Measurements from ENCODE around the gene ADCY9. TPM values are rescaled to one million over a fixed set of nuclear protein-coding genes. Genes with fewer than 3 reads are reported as not detected.

Gene ADCY9
- total RNA-seq, 1 donor from 2014 or later, result 9.7 TPM

DNA sequence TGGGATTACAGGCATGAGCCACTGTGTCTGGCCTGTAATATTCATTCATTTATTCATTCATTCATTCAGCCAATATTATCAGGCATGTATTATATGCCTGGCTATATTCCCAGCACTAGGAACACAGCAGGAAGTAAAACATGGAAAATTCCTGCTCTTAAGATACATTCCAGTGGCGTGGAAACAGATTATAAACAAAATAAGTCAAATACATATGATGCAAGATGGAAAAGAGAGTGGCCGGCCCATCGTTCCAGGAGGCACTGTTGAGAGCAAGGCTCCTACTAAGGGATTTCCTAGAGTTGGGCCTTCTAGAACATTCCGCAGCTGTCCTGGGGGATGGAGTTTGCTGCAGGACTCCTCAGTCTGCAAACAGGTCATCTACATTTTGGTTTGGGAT lies 17.7 kb downstream of the ADCY9 start:
- no peak for DNase-seq (ENCODE audit: low spot score)
- Mint-ChIP-seq H3K27me3 (ENCODE audit: insufficient read depth) (no peaks in the 10 kb centered on the region), H3K9me3 (no peaks in the 10 kb centered on the region), H3K36me3 (ENCODE audit: low read depth) (no peaks in the 10 kb centered on the region), H3K4me1 (ENCODE audit: low read depth) (no peaks in the 10 kb centered on the region), H3K27ac (no peak overlapping the region), H3K4me3 (no peak overlapping the region)
- intact Hi-C loops (cut with micrococcal nuclease), result no loop called here

DNA sequence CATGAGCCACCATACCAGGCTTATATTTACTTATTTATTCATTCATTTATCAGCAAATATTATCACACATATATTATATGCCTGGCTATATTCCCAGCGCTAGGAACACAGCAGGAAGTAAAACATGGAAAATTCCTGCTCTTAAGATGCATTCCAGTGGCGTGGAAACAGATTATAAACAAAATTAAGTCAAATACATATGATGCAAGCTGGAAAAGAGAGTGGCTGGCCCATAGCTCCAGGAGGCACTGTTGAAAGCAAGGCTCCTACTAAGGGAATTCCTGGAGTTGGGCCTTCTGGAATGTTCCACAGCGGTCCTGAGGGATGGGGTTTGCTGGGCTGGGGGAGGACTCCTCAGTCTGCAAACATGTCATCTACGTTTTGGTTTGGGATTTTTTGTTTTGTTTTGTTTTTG lies 18.4 kb downstream of the ADCY9 start:
- Mint-ChIP-seq H3K4me3 (no peak overlapping the region), H3K9me3 (no peaks in the 10 kb centered on the region), H3K36me3 (ENCODE audit: low read depth) (no peaks in the 10 kb centered on the region), H3K27ac (no peak overlapping the region), H3K27me3 (ENCODE audit: insufficient read depth) (no peaks in the 10 kb centered on the region), H3K4me1 (ENCODE audit: low read depth) (no peaks in the 10 kb centered on the region)
- intact Hi-C loops (cut with micrococcal nuclease), result no loop called here
- no peak for DNase-seq (ENCODE audit: low spot score)

DNA sequence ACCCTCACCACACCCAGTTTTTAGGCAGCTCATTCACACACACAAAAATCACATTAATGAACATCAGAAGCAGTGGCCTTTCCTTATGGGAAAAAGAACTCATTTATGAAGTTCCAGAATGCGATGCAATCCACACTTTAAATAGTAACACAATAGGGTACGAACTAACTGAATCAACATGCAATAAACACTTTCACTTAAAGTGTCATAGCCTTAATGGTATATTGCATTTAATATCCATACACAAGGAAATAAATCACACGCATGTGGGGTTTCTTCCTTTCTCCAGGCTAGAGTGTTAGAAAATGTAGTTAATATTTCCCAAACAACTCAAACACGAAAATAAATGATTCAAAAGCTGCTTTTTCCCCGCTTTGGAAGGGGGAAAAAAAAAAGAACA lies 19.7 kb downstream of the ADCY9 start:
- Mint-ChIP-seq H3K4me1 (ENCODE audit: low read depth) (no peaks in the 10 kb centered on the region), H3K36me3 (ENCODE audit: low read depth) (no peaks in the 10 kb centered on the region), H3K9me3 (no peaks in the 10 kb centered on the region), H3K4me3 (no peak overlapping the region), H3K27me3 (ENCODE audit: insufficient read depth) (no peaks in the 10 kb centered on the region), H3K27ac (no peak overlapping the region)
- intact Hi-C loops (cut with micrococcal nuclease), result no loop called here
- DNase-seq (ENCODE audit: low spot score), result no peak

DNA sequence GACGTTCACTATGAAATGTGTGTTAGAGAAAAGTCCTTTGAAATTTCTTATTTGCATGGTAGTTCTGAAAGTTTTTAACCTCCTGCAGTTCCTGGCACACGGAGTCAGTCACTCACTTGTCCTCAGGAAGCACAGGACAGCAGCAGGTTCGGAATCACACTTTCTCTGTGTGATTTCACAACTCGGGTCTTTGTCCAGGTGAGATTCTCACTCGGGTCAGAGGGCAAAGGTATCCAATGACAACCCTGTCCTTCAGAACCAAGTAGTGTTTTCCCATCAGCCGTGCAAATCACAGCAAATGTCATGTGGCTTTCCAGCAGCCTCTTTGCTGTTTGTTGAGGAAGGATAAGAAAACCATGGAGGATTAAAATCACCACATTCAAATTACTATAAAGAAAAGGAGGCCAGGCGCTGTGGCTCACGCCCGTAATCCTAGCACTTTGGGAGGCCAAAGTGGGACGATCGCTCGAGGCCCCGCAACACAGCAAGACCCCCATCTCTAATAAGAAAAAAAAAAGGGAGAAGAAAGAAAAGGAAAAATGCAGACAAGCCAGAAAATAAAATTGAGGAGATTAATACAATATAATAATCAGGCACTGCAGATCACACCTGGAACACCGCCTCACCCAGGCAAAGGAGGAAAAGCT lies 22.0 kb downstream of the ADCY9 start:
- Mint-ChIP-seq H3K27me3 (ENCODE audit: insufficient read depth) (no peaks in the 10 kb centered on the region), H3K9me3 (no peaks in the 10 kb centered on the region), H3K36me3 (ENCODE audit: low read depth) (no peaks in the 10 kb centered on the region), H3K4me1 (ENCODE audit: low read depth) (no peaks in the 10 kb centered on the region), H3K27ac (no peak overlapping the region), H3K4me3 (no peak overlapping the region)
- DNase-seq (ENCODE audit: low spot score), result no peak
- intact Hi-C loops (cut with micrococcal nuclease), result no loop called here

DNA sequence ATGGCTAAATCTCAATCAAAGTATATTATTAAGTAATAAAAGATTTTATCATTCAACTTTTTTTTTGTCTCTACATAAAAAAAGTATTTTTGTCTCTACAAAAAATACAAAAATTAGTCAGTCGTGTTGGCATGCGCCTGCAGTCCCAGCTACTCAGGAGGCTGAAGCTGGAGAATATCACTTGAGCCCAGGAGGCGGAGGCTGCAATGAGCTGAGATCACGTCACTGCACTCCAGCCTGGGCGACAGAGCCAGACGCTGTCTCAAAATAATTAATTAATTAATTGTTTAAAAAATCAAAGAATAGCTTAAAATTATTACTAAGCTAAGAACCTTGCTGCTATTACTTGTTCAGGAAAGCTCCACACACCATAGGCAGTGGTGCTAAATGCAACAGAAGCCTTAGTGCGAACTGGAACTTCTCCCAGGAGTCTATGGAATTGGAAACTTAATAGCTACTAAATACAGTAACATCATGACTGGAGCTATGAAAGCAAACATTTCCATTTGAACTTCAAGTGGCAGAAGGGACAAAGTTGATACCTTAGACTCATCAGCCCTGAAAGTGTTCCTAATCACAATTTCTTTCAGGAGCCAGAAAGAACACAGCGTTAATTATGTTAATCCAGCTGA lies 22.6 kb downstream of the ADCY9 start:
- DNase-seq (ENCODE audit: low spot score), result no peak
- Mint-ChIP-seq H3K4me3 (no peak overlapping the region), H3K9me3 (no peaks in the 10 kb centered on the region), H3K36me3 (ENCODE audit: low read depth) (no peaks in the 10 kb centered on the region), H3K27ac (no peak overlapping the region), H3K4me1 (ENCODE audit: low read depth) (no peaks in the 10 kb centered on the region), H3K27me3 (ENCODE audit: insufficient read depth) (no peaks in the 10 kb centered on the region)
- intact Hi-C loops (cut with micrococcal nuclease), result no loop called here

DNA sequence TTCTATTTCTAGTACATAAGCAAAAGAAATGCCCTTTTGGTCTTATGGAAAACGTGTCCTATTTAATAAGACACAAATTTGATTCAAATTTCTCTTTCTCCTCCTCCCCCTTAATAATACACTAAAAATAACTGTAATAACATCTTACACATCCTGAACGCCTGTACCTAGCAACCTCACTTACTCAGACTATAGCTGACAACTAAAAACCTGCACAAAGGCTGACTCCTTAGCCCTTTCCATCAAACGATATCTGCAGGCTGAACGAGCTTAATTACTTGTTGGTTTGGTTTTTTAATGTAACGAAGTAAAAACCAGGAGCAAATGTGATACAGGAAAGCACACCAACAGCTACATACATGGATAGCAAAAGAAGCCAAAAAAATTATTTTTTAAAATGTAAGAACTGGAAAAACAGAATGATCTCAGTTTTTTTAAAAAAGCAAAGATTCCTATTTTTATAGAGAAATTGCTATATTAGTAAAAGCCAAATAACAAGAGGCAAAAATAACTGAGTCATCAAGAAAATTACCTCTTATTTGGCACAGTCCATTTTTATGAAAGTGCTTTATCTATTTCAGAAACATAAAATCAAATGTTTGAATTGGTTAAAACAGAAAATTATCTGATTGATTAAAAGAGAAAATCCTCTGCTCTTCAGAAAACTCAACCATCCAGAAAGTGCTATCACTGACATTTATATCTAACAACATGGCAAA lies 23.5 kb downstream of the ADCY9 start:
- DNase-seq (ENCODE audit: low spot score), result no peak
- Mint-ChIP-seq H3K27me3 (ENCODE audit: insufficient read depth) (no peaks in the 10 kb centered on the region), H3K4me3 (no peak overlapping the region), H3K36me3 (ENCODE audit: low read depth) (no peaks in the 10 kb centered on the region), H3K27ac (no peak overlapping the region), H3K9me3 (no peaks in the 10 kb centered on the region), H3K4me1 (ENCODE audit: low read depth) (no peaks in the 10 kb centered on the region)
- intact Hi-C loops (cut with micrococcal nuclease), result no loop called here

DNA sequence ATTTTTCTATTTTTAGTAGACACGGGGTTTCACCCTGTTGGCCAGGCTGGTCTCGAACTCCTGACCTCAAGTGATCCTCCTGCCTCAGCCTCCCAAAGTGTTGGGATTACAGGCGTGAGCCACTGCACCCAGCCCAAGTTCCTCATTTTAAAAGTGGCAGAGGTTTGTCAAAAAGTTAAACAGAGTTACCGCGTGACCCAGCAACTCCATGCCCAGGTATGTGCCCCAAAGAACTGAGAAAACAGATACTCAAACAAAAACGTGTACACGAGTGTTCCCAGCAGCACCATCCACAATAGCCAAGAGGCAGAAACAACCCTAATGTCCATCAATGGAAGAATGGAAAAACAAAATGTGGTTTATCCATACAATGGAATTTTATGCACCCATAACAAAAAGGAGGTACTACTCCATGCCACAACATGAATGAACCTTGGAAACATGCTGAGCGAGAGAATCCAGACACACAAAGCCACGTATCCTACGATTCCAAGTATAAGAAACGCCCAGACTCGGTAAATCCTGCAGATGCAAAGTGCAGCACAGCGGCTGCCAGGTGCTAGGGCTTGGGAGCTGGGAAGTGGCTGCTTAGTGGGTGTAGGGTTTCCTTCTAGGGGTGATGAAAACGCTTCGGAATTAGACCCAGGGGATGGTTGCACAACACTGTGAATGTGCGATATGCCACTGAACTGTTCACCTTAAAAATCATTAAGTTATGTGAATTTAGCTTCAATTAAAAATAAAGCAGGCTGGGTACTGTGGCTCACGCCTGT lies 24.8 kb downstream of the ADCY9 start:
- Mint-ChIP-seq H3K4me1 (ENCODE audit: low read depth) (no peaks in the 10 kb centered on the region), H3K4me3 (no peak overlapping the region), H3K27me3 (ENCODE audit: insufficient read depth) (no peaks in the 10 kb centered on the region), H3K27ac (no peak overlapping the region), H3K9me3 (no peaks in the 10 kb centered on the region), H3K36me3 (ENCODE audit: low read depth) (no peaks in the 10 kb centered on the region)
- intact Hi-C loops (cut with micrococcal nuclease), result no loop called here
- no peak for DNase-seq (ENCODE audit: low spot score)

DNA sequence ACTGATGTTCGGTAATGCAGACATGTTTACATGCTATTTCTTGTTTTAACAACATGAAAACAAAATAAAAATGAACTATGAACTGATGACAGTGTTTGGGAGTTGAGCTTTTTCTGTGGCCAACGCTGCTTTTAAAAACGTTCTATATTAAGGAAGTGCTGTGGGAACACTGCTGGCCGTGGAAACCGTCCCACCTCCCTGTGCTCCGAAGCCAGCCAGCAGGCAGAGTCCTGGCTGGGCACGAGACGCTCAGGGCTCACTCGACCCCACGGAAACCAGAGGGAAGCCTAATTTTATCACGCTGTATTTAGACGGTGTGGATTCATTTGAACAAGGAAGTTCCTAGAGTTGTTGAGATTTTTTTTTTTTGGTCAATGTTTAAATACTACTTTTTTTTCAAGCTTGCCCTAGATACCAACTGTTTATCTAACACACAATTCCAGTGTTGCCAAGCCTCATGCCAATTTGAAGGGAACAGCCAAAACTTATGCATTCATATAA lies 25.8 kb downstream of the ADCY9 start:
- H3K27me3 Mint-ChIP-seq (ENCODE audit: insufficient read depth), result no peaks in the 10 kb centered on the region
- intact Hi-C loops (cut with micrococcal nuclease), result no loop called here
- H3K9me3 Mint-ChIP-seq, result no peaks in the 10 kb centered on the region
- no peaks in the 10 kb centered on the region for H3K36me3 Mint-ChIP-seq (ENCODE audit: low read depth)
- H3K4me3 Mint-ChIP-seq, result no peak overlapping the region
- no peak for DNase-seq (ENCODE audit: low spot score)
- H3K27ac Mint-ChIP-seq, result no peak overlapping the region
- H3K4me1 Mint-ChIP-seq (ENCODE audit: low read depth), result no peaks in the 10 kb centered on the region

DNA sequence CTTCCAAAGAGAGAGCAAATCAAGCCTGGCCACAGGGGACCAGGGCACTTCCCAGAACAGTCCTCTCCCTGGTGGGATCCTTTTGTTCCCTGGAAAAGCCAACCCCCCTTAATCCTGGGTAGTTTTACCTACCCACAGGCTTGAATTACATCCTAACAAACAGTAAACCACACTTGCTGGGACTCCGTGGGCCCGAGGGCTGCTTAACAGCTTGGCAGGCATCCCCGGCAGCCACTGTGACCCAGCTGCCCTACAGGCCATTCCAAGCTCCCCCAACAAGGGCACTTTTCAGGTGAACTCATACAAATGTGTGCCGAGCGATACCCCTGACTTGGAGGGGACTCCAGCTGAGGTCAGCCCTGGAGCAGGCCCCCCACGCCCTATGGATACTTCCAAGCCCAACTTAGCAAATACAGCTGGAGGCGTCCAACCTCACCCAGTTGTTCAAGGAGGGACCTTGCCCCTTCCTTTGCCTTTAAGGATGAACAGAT lies 26.4 kb downstream of the ADCY9 start:
- intact Hi-C loops (cut with micrococcal nuclease), result no loop called here
- no peak for DNase-seq (ENCODE audit: low spot score)
- no peaks in the 10 kb centered on the region for H3K9me3 Mint-ChIP-seq
- no peaks in the 10 kb centered on the region for H3K36me3 Mint-ChIP-seq (ENCODE audit: low read depth)
- no peaks in the 10 kb centered on the region for H3K27me3 Mint-ChIP-seq (ENCODE audit: insufficient read depth)
- H3K4me1 Mint-ChIP-seq (ENCODE audit: low read depth), result peaks cover 2% of the 10 kb centered on the region
- no peak overlapping the region for H3K4me3 Mint-ChIP-seq
- no peak overlapping the region for H3K27ac Mint-ChIP-seq

DNA sequence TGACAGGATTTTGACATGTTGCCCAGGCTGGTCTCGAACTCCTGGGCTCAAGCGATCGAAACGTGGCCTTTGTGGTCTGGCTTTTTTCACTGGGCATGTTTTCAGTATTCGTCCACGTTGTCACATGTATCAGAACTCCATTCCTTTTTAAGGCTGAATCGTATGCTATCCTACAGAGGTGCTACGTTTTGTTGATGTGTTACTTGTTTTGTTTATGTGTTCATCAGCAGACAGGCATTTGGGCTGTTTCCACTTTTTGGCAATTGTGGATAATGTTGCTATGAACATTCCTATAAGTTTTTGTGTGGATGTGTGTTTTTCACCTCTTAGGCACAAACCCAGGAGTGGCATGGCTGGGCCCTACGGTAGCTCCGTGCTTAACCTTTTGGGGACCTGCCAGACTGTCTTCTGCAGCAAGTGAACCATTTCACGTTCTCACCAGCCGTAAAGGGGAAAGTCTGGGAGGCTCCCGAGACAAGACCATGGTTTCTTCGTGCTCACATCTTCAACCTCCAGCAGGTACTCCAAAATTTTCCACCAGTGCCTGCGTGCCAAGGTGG lies 26.9 kb downstream of the ADCY9 start:
- Mint-ChIP-seq H3K27me3 (ENCODE audit: insufficient read depth) (no peaks in the 10 kb centered on the region), H3K4me1 (ENCODE audit: low read depth) (peaks cover 7% of the 10 kb centered on the region), H3K4me3 (no peak overlapping the region), H3K9me3 (no peaks in the 10 kb centered on the region), H3K27ac (no peak overlapping the region), H3K36me3 (ENCODE audit: low read depth) (no peaks in the 10 kb centered on the region)
- intact Hi-C loops (cut with micrococcal nuclease), result no loop called here
- no peak for DNase-seq (ENCODE audit: low spot score)

DNA sequence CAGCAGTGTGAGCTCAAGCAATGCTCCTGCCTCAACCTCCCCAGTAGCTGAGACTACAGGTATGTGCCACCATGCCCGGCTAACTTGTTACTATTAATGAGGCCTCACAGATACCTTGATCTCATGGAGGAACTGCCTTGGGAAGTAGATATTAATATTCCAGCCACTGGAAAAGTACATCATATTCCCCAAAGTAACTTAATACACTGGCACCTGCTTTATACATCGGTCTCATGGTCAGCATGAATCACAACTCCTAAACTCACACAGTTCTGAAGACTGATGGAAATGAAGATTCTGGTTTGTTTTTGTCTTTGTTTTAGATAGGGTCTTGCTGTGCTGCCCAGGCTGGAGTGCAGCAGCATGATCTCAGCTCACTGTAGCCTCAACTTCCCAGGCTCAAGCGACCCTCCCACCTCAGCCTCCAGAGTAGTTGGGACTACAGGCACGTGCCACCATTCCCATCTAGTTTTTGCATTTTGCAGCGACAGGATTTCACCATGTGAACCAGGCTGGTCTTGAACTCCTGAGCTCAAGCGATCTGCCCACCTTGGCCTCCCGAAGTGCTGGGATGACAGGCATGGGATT lies 28.2 kb downstream of the ADCY9 start:
- no peaks in the 10 kb centered on the region for H3K27me3 Mint-ChIP-seq (ENCODE audit: insufficient read depth)
- H3K9me3 Mint-ChIP-seq, result no peaks in the 10 kb centered on the region
- intact Hi-C loops (cut with micrococcal nuclease), result no loop called here
- peaks cover 3% of the 10 kb centered on the region for H3K36me3 Mint-ChIP-seq (ENCODE audit: low read depth)
- H3K27ac Mint-ChIP-seq, result no peak overlapping the region
- no peak for DNase-seq (ENCODE audit: low spot score)
- H3K4me3 Mint-ChIP-seq, result no peak overlapping the region
- H3K4me1 Mint-ChIP-seq (ENCODE audit: low read depth), result peaks cover 12% of the 10 kb centered on the region

DNA sequence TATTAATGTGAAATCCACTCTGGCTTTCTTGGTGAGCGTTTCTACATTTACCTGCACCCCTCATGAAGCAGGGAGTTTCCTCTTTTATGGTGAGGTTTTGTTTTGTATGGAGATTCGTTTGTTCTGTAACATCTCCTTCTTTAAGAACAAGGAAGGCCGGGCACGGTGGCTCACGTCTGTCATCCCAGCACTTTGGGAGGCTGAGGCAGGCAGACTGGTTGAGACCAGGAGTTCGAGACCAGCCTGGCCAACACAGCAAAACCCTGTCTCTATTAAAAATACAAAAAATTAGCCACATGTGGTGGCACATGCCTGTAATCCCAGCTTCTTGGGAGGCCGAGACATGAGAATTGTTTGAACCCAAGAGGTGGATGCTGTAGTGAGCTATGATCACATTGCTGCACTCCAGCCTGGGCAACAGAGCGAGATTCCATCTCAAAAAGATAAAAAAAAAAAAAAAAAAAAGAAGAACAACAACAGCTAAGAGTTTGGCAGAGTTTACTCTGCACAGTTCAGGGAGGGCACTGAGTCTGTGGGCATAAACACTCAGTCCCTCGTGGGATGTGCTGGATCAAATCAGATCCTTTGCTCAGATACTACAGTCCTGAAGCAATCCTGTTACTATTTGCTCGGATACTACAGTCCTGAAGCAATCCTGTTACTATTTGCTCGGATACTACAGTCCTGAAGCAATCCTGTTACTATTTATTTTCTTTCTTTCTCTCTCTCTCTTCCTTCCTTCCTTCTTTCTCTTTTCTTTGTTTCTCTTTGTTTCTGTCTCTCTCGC lies 28.9 kb downstream of the ADCY9 start:
- H3K4me1 Mint-ChIP-seq (ENCODE audit: low read depth), result peaks cover 20% of the 10 kb centered on the region

More for the DNA sequence above, 28.9 kb downstream of the ADCY9 start:
- intact Hi-C loops (cut with micrococcal nuclease), result no loop called here
- no peak overlapping the region for H3K27ac Mint-ChIP-seq
- no peak for DNase-seq (ENCODE audit: low spot score)
- no peaks in the 10 kb centered on the region for H3K27me3 Mint-ChIP-seq (ENCODE audit: insufficient read depth)
- H3K9me3 Mint-ChIP-seq, result no peaks in the 10 kb centered on the region
- peaks cover 3% of the 10 kb centered on the region for H3K36me3 Mint-ChIP-seq (ENCODE audit: low read depth)
- no peak overlapping the region for H3K4me3 Mint-ChIP-seq
